IMR-90 (cell line): ENCODE measurements around the gene DNAAF2. TPM values are rescaled to one million over a fixed set of nuclear protein-coding genes. Genes with fewer than 3 reads are reported as not detected.

Experiments used
- ATAC-seq: fragments of 200-7000 bp; cut with Tn5 transposase; 2 replicates; pipeline ENCODE4 v1.9.1; 2020; ENCODE audit warnings: low read depth, mild to moderate bottlenecking, moderate library complexity
- BruUV-seq: library from RNA; stranded (reverse); fragments of 400-500 nt; replicated peaks from 2 replicates; lab custom pipeline; 2021; lab: Mats Ljungman, UMichigan
- CTCF ChIA-PET: fragments of 300-600 bp; formaldehyde crosslinking; extraction: SDS; loops from one replicate; lab custom pipeline; 2021; ENCODE audit warnings: antibody characterized with exemption; lab: Yijun Ruan, JAX
- POLR2A ChIA-PET: fragments of 300-600 bp; sonication (Branson Sonifier 250); formaldehyde crosslinking; loops from one replicate; lab custom pipeline; 2022; ENCODE audit warnings: antibody characterized with exemption; ENCODE audit not compliant: unreplicated experiment; lab: Charles Lee
- DNase-seq: peaks from one replicate; pipeline ENCODE4 v3.0.0; 2013
- H2AFZ ChIP-seq: replicated peaks from 2 replicates; pipeline ENCODE3; 2013; ENCODE audit warnings: low read length, mild to moderate bottlenecking; ENCODE audit not compliant: poor library complexity
- H2AK5ac ChIP-seq: 2 replicates; pipeline ENCODE4 v1.6.1; 2013; ENCODE audit warnings: low read depth, low read length, inconsistent platforms
- H2AK9ac ChIP-seq: replicated peaks from 2 replicates; pipeline ENCODE3; 2013; ENCODE audit warnings: mild to moderate bottlenecking, low read depth, low read length, moderate library complexity; ENCODE audit not compliant: poor library complexity
- H2BK120ac ChIP-seq: 2 replicates; pipeline ENCODE4 v1.6.1; 2013; ENCODE audit warnings: low read depth, low read length, inconsistent platforms
- H2BK15ac ChIP-seq: 3 replicates; pipeline ENCODE4 v1.6.1; 2013; ENCODE audit warnings: low read depth, low read length, inconsistent platforms
- H2BK20ac ChIP-seq: 2 replicates; pipeline ENCODE4 v1.6.1; 2013; ENCODE audit warnings: low read depth, mild to moderate bottlenecking, inconsistent platforms, low read length, moderate library complexity
- H2BK5ac ChIP-seq: 2 replicates; pipeline ENCODE4 v1.6.1; 2013; ENCODE audit warnings: mild to moderate bottlenecking, low read depth, low read length, inconsistent platforms; ENCODE audit not compliant: poor library complexity, severe bottlenecking
- H3K14ac ChIP-seq: replicated peaks from 2 replicates; pipeline ENCODE4 v1.6.1; 2013; ENCODE audit warnings: low read depth, low read length, inconsistent platforms
- H3K18ac ChIP-seq: 2 replicates; pipeline ENCODE4 v1.6.1; 2013; ENCODE audit warnings: low read depth, low read length, control low read depth
- H3K23ac ChIP-seq: 2 replicates; pipeline ENCODE4 v1.6.1; 2013; ENCODE audit warnings: low read depth, low read length, inconsistent platforms
- H3K27ac ChIP-seq: 2 replicates; pipeline ENCODE4 v1.5.1; 2013; ENCODE audit warnings: mild to moderate bottlenecking, control low read depth, low read length; ENCODE audit not compliant: insufficient read depth
- H3K27me3 ChIP-seq: 2 replicates; pipeline ENCODE4 v1.6.1; 2013; ENCODE audit warnings: low read length; ENCODE audit not compliant: control insufficient read depth, insufficient read depth
- H3K36me3 ChIP-seq: 2 replicates; pipeline ENCODE4 v1.6.1; 2013; ENCODE audit warnings: low read length, mixed read lengths; ENCODE audit not compliant: control insufficient read depth, insufficient read depth
- H3K4ac ChIP-seq: 2 replicates; pipeline ENCODE4 v1.6.1; 2013; ENCODE audit warnings: low read depth, low read length, inconsistent platforms
- H3K4me1 ChIP-seq: 2 replicates; pipeline ENCODE4 v1.6.1; 2013; ENCODE audit warnings: low read length, mixed read lengths; ENCODE audit not compliant: control insufficient read depth, insufficient read depth
- H3K4me2 ChIP-seq: 2 replicates; pipeline ENCODE4 v1.6.1; 2013; ENCODE audit warnings: low read depth, mild to moderate bottlenecking, control low read depth, low read length, moderate library complexity
- H3K4me3 ChIP-seq: 2 replicates; pipeline ENCODE4 v1.5.1; 2013; ENCODE audit warnings: low read depth, mild to moderate bottlenecking, control low read depth, low read length, moderate library complexity; ENCODE audit not compliant: insufficient read depth
- H3K56ac ChIP-seq: 2 replicates; pipeline ENCODE4 v1.6.1; 2013; ENCODE audit warnings: low read length, inconsistent platforms; ENCODE audit not compliant: insufficient read depth; ENCODE audit errors: extremely low read depth
- H3K79me1 ChIP-seq, 2 experiments: 2 replicates each; pipeline ENCODE4 v1.6.1; 2013; ENCODE audit warnings: low read length in 2 of 2, inconsistent platforms in 1 of 2, low read depth in 1 of 2
- H3K9ac ChIP-seq: 2 replicates; pipeline ENCODE4 v1.6.1; 2013; ENCODE audit warnings: low read depth, low read length, control low read depth
- H3K9me1 ChIP-seq: 2 replicates; pipeline ENCODE4 v1.6.1; 2013; ENCODE audit warnings: low read length, inconsistent platforms; ENCODE audit not compliant: insufficient read depth
- H3K9me3 ChIP-seq: 2 replicates; pipeline ENCODE4 v1.6.1; 2013; ENCODE audit warnings: low read length; ENCODE audit not compliant: control insufficient read depth, insufficient read depth
- H4K20me1 ChIP-seq: 2 replicates; pipeline ENCODE4 v1.6.1; 2013; ENCODE audit warnings: low read length, inconsistent platforms; ENCODE audit not compliant: insufficient read depth
- H4K5ac ChIP-seq: 2 replicates; pipeline ENCODE4 v1.6.1; 2013; ENCODE audit warnings: mild to moderate bottlenecking, low read depth, low read length, control low read depth
- H4K8ac ChIP-seq, 2 experiments: 2 replicates each; pipeline ENCODE4 v1.6.1; 2013; ENCODE audit warnings: low read depth in 2 of 2, low read length in 2 of 2, control low read depth in 1 of 2, inconsistent platforms in 1 of 2
- H4K91ac ChIP-seq: 2 replicates; pipeline ENCODE4 v1.6.1; 2013; ENCODE audit warnings: low read depth, low read length, inconsistent platforms; ENCODE audit not compliant: insufficient read depth
- BHLHE40 ChIP-seq: fragments of 150-350 bp; IDR thresholded peaks from 2 replicates; pipeline ENCODE4 v1.6.1; 2016; ENCODE audit warnings: mild to moderate bottlenecking, low read depth, low read length
- CEBPB ChIP-seq: IDR thresholded peaks from 2 replicates; pipeline ENCODE4 v1.6.1; 2012; ENCODE audit warnings: low read depth, low read length, improper control_type of control experiment
- FOS ChIP-seq: fragments of 150-350 bp; IDR thresholded peaks from 2 replicates; pipeline ENCODE4 v1.6.1; 2016; ENCODE audit warnings: low read depth, low read length
- MAFK ChIP-seq: IDR thresholded peaks from 2 replicates; pipeline ENCODE4 v1.6.1; 2012; ENCODE audit warnings: low read depth, low read length, improper control_type of control experiment
- MXI1 ChIP-seq: IDR thresholded peaks from 2 replicates; pipeline ENCODE4 v1.6.1; 2012; ENCODE audit warnings: low read depth, mild to moderate bottlenecking, low read length, moderate library complexity, borderline replicate concordance
- NFE2L2 ChIP-seq: fragments of 150-350 bp; IDR thresholded peaks from 2 replicates; pipeline ENCODE4 v1.6.1; 2016; ENCODE audit warnings: low read depth, mild to moderate bottlenecking, low read length
- POLR2A ChIP-seq: IDR thresholded peaks from 2 replicates; pipeline ENCODE4 v1.6.1; 2012; ENCODE audit warnings: mild to moderate bottlenecking, low read depth, low read length
- RAD21 ChIP-seq: IDR thresholded peaks from 2 replicates; pipeline ENCODE4 v1.6.1; 2012; ENCODE audit warnings: low read length, improper control_type of control experiment
- WGBS, 2 experiments: methylation state at CpG; one replicate each; pipeline versions ENCODE4 v1.1.5 to v1.1.7; 2013; ENCODE audit warnings: missing lambda C conversion rate in 2 of 2; ENCODE audit not compliant: insufficient read length in 1 of 2; ENCODE audit errors: extremely low coverage in 2 of 2; 5-methylcytosine and 5-hydroxymethylcytosine counted together
- dilution Hi-C: fragments of 300-500 bp; cut with HindIII; formaldehyde crosslinking; loops from one replicate; pipeline ENCODE4 v1.14.3; 2018; ENCODE audit warnings: low sequenced_read_pairs; ENCODE audit not compliant: unreplicated experiment
- in situ Hi-C: fragments of 300-500 bp; cut with MboI; formaldehyde crosslinking; loops from 3 replicates; pipeline ENCODE4 v1.14.3; 2019; ENCODE audit warnings: low sequenced_read_pairs, inconsistent platforms, mixed read lengths
- intact Hi-C: fragments of 100-400 bp; cut with micrococcal nuclease; formaldehyde crosslinking; loops from 2 replicates; pipeline ENCODE4 v1.10.0; 2022
- polyA plus RNA-seq, 3 experiments: library from polyadenylated mRNA; depleted of rRNA; stranded (reverse); fragments of >200 nt; gene quantifications; 2 replicates each; pipeline ENCODE4 v1.2.3, GENCODE V29; 2012; ENCODE audit warnings: low replicate concordance in 1 of 3
- total RNA-seq: library from RNA; depleted of rRNA; stranded (reverse); fragments of >200 nt; gene quantifications from 2 replicates; pipeline ENCODE4 v1.2.3, GENCODE V29; 2012
- TF ChIP-seq, protein P1 (sequence below): fragments of 150-350 bp; IDR thresholded peaks from 2 replicates; pipeline ENCODE4 v1.6.1; 2016; ENCODE audit warnings: low read depth, mild to moderate bottlenecking, low read length, moderate library complexity, borderline replicate concordance

DNAAF2 gene
- total and polyA plus RNA-seq, 2 of the 4 experiments (the other 2 are of a cell fraction), result 4.1 to 4.7 TPM

DNA sequence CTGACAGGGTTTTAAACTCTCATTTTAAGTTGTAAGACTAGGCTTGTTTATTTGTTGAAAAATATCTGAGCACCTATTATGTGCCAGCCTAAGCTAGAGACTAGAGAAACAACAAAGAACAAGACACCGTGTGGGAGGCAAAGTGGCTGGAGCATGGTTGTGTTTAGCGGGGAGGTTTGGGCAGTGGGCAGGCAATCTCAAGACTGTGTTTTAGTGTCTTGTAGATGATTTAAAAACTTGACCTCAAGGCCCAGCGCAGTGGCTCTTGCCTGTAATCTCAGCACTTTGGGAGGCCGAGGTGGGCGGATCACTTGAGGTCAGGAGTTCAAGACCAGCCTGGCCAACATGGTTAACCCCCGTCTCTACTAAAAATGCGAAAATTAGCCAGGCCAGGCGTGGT lies 22.4 kb downstream of the DNAAF2 start:
- H2AK5ac ChIP-seq, result no peak overlapping the region; the same call in 1 of the 2 replicates
- DNase-seq (no peak), ATAC-seq (no peak)
- H4K5ac ChIP-seq, result no peak overlapping the region
- no peak overlapping the region for H2BK20ac ChIP-seq
- peak overlapping the region; percentile 82 for H3K4ac ChIP-seq
- dilution Hi-C loops, result no loop called here
- POLR2A ChIA-PET, result interaction anchor here (0.5 kb wide), 1 partner anchor 534 kb away, joined by 5 read pairs; no protein-coding TSS in a partner anchor
- peaks cover 5% of the 10 kb centered on the region for H4K20me1 ChIP-seq
- no peak overlapping the region for H4K91ac ChIP-seq
- no peak overlapping the region for H3K9ac ChIP-seq
- H3K9me3 ChIP-seq, result no peaks in the 10 kb centered on the region
- no peak overlapping the region for H2BK15ac ChIP-seq
- in situ Hi-C loops, result no loop called here
- H3K56ac ChIP-seq, result no peak overlapping the region
- H3K4me2 ChIP-seq, result no peak overlapping the region
- peak overlapping the region in 1 of 2 experiments; percentile 67; a peak in 1 of 4 replicates for H4K8ac ChIP-seq
- H3K9me1 ChIP-seq, result peaks cover 7% of the 10 kb centered on the region
- H3K79me1 ChIP-seq, result peaks cover 16 to 34% of the 10 kb centered on the region in 2 experiments
- H2BK5ac ChIP-seq, result no peak overlapping the region
- peaks cover 3% of the 10 kb centered on the region for H3K36me3 ChIP-seq
- no peaks in the 10 kb centered on the region for H3K27me3 ChIP-seq
- no peak overlapping the region; the same call in 1 of the 2 replicates for H3K23ac ChIP-seq
- TF ChIP-seq NFE2L2 (no peak), CEBPB (no peak), MXI1 (no peak), POLR2A (no peak), FOS (no peak), MAFK (no peak), BHLHE40 (no peak), RAD21 (no peak)
- TF ChIP-seq, protein P1, sequence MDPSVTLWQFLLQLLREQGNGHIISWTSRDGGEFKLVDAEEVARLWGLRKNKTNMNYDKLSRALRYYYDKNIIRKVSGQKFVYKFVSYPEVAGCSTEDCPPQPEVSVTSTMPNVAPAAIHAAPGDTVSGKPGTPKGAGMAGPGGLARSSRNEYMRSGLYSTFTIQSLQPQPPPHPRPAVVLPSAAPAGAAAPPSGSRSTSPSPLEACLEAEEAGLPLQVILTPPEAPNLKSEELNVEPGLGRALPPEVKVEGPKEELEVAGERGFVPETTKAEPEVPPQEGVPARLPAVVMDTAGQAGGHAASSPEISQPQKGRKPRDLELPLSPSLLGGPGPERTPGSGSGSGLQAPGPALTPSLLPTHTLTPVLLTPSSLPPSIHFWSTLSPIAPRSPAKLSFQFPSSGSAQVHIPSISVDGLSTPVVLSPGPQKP, result no peak
- no peak overlapping the region; the same call in 1 of the 2 replicates for H3K14ac ChIP-seq
- CTCF ChIA-PET, result interaction anchor here (0.6 kb wide), 1 partner anchor 265 kb away, joined by 3 read pairs; no protein-coding TSS in a partner anchor
- peak overlapping the region; percentile 41 for H2AFZ ChIP-seq
- 79% methylated on average over 5 of the region's 8 CpGs; no CpG with 5 or more reads in 1 of the 2 experiments for WGBS, 2 experiments
- H3K4me1 ChIP-seq, result peaks cover 4% of the 10 kb centered on the region
- peak overlapping the region; percentile 62 for H2BK120ac ChIP-seq
- H3K18ac ChIP-seq, result no peak overlapping the region
- H2AK9ac ChIP-seq, result no peak overlapping the region
- no TSS peak for BruUV-seq
- intact Hi-C loops, result no loop called here
- H3K4me3 ChIP-seq, result no peak overlapping the region
- H3K27ac ChIP-seq, result peak overlapping the region; percentile 5; the same call in 1 of the 2 replicates
